Thymus (tissue), 14 donors: ENCODE results near the gene SCYGR4. TPM values are rescaled to one million over a fixed set of nuclear protein-coding genes. Genes with fewer than 3 reads are reported as not detected.

ENCODE experiments used
- DNase-seq, 9 donors: peaks; one replicate each; pipeline ENCODE4 v3.0.0-alpha.2; 2013; ENCODE audit warnings: low spot score in 9 of 9, low read depth in 6 of 9, missing footprints in 1 of 9
- H3K27ac ChIP-seq, 2 donors: one replicate each; pipeline ENCODE4 v1.5.1; 2013; ENCODE audit warnings: control low read depth in 1 of 2, low read depth in 1 of 2, low read length in 1 of 2, mild to moderate bottlenecking in 1 of 2, moderate library complexity in 1 of 2
- H3K27me3 ChIP-seq, 2 donors: one replicate each; pipeline ENCODE4 v1.5.1; 2013; ENCODE audit warnings: low read length in 1 of 2; ENCODE audit not compliant: control insufficient read depth in 2 of 2, insufficient read depth in 1 of 2
- H3K36me3 ChIP-seq, 2 donors: one replicate each; pipeline ENCODE4 v1.5.1; 2013; ENCODE audit warnings: low read length in 1 of 2, mild to moderate bottlenecking in 1 of 2, moderate library complexity in 1 of 2; ENCODE audit not compliant: control insufficient read depth in 2 of 2, insufficient read depth in 2 of 2
- H3K4me1 ChIP-seq, 2 donors: one replicate each; pipeline ENCODE4 v1.5.1; 2013; ENCODE audit warnings: low read length in 2 of 2; ENCODE audit not compliant: control insufficient read depth in 2 of 2, insufficient read depth in 2 of 2
- H3K4me3 ChIP-seq, 2 donors: one replicate each; pipeline ENCODE4 v1.5.1; 2013; ENCODE audit warnings: low read length in 2 of 2, control low read depth in 1 of 2, mild to moderate bottlenecking in 1 of 2
- H3K9me3 ChIP-seq, 2 donors: one replicate each; pipeline ENCODE4 v1.5.1; 2013; ENCODE audit warnings: low read length in 1 of 2, mild to moderate bottlenecking in 1 of 2; ENCODE audit not compliant: control insufficient read depth in 2 of 2, insufficient read depth in 1 of 2
- WGBS: extraction: QIAGEN DNeasy Blood & Tissue Kit; methylation state at CpG from one replicate; pipeline ENCODE4 v1.1.7; 2013; 5-methylcytosine and 5-hydroxymethylcytosine counted together
- long read RNA-seq, 10 donors: transcript quantifications; one replicate each; lab custom pipeline, GENCODE V29; 2026
- polyA plus RNA-seq: library from polyadenylated mRNA; stranded (reverse); fragments of 200-250 nt; gene quantifications from one replicate; pipeline ENCODE4 v1.2.3, GENCODE V29; 2013
- total RNA-seq: library from RNA; stranded (reverse); fragments of 120-200 nt; gene quantifications from one replicate; pipeline ENCODE4 v1.2.4, GENCODE V29; 2013
- donor health status: healthy.

Gene SCYGR4
- total RNA-seq (not detected), polyA plus RNA-seq (not detected)
- long read RNA-seq, donor 1, result 0 reads
- long read RNA-seq, donor 2, result 0 reads
- long read RNA-seq, donor 3, result 0 reads
- long read RNA-seq, donor 4, result 0 reads
- long read RNA-seq, donor 5, result 0 reads
- long read RNA-seq, donor 6, result 0 reads
- long read RNA-seq, donor 7, result 0 reads
- long read RNA-seq, donor 8, result 0 reads
- long read RNA-seq, donor 9, result 0 reads
- long read RNA-seq, donor 10, result 0 reads

- Histone ChIP-seq H3K36me3 (no peaks in the 10 kb centered on the region), H3K4me1 (no peaks in the 10 kb centered on the region), H3K4me3 (no peak within 1 kb of the TSS), H3K27ac (no peak within 1 kb of the TSS), H3K27me3 (no peaks in the 10 kb centered on the region), H3K9me3 (no peaks in the 10 kb centered on the region)
- 92% methylated on average over 20 of the region's 20 CpGs for WGBS
- no peak for DNase-seq
Measured at GRCh38 chr2:227617316-227618230, at the start of gene SCYGR4. SCYGR4 (plus strand) TSS chr2:227617498; CDS start chr2:227617498, 0 bp downstream.

GRCh38 chr2:227568852-227569169, 48.5 kb upstream of the SCYGR4 start:
- no peaks in the 10 kb centered on the region for H3K4me1 ChIP-seq
- no peaks in the 10 kb centered on the region for H3K36me3 ChIP-seq
- no peak for DNase-seq
- H3K9me3 ChIP-seq, result no peaks in the 10 kb centered on the region
- no peaks in the 10 kb centered on the region for H3K27me3 ChIP-seq
- WGBS, result 96% methylated on average over 2 of the region's 2 CpGs
- no peak overlapping the region for H3K27ac ChIP-seq
- H3K4me3 ChIP-seq, result no peak overlapping the region

- Histone ChIP-seq H3K27ac (no peak overlapping the region), H3K36me3 (no peaks in the 10 kb centered on the region), H3K9me3 (no peaks in the 10 kb centered on the region), H3K4me1 (no peaks in the 10 kb centered on the region), H3K4me3 (no peak overlapping the region), H3K27me3 (no peaks in the 10 kb centered on the region)
- DNase-seq, result no peak
- WGBS, result 70% methylated on average over 1 of the region's 1 CpG
Measured at GRCh38 chr2:227570615-227571014, 46.7 kb upstream of the SCYGR4 start.

GRCh38 chr2:227576110-227576509, 41.2 kb upstream of the SCYGR4 start:
- no peaks in the 10 kb centered on the region for H3K27me3 ChIP-seq
- no peaks in the 10 kb centered on the region for H3K36me3 ChIP-seq
- H3K9me3 ChIP-seq, result no peaks in the 10 kb centered on the region
- no peaks in the 10 kb centered on the region for H3K4me1 ChIP-seq
- H3K4me3 ChIP-seq, result no peak overlapping the region
- H3K27ac ChIP-seq, result no peak overlapping the region
- DNase-seq, result no peak

- Histone ChIP-seq H3K27me3 (no peaks in the 10 kb centered on the region), H3K36me3 (no peaks in the 10 kb centered on the region), H3K4me3 (no peak overlapping the region), H3K9me3 (no peaks in the 10 kb centered on the region), H3K27ac (no peak overlapping the region), H3K4me1 (no peaks in the 10 kb centered on the region)
- WGBS, result 92% methylated on average over 2 of the region's 2 CpGs
- no peak for DNase-seq
Measured at GRCh38 chr2:227576812-227577211, 40.5 kb upstream of the SCYGR4 start.

GRCh38 chr2:227577555-227577954, 39.7 kb upstream of the SCYGR4 start:
- Histone ChIP-seq H3K4me1 (no peaks in the 10 kb centered on the region), H3K36me3 (no peaks in the 10 kb centered on the region), H3K9me3 (no peaks in the 10 kb centered on the region), H3K4me3 (no peak overlapping the region), H3K27me3 (no peaks in the 10 kb centered on the region), H3K27ac (no peak overlapping the region)
- no peak for DNase-seq
- 88% methylated on average over 2 of the region's 2 CpGs for WGBS

- 93% methylated on average over 2 of the region's 2 CpGs for WGBS
- Histone ChIP-seq H3K9me3 (no peaks in the 10 kb centered on the region), H3K4me1 (no peaks in the 10 kb centered on the region), H3K27ac (no peak overlapping the region), H3K36me3 (no peaks in the 10 kb centered on the region), H3K27me3 (no peaks in the 10 kb centered on the region), H3K4me3 (no peak overlapping the region)
- DNase-seq, result no peak
Measured at GRCh38 chr2:227578642-227579041, 38.7 kb upstream of the SCYGR4 start.

GRCh38 chr2:227579791-227580190, 37.5 kb upstream of the SCYGR4 start:
- Histone ChIP-seq H3K4me3 (no peak overlapping the region), H3K36me3 (no peaks in the 10 kb centered on the region), H3K27me3 (no peaks in the 10 kb centered on the region), H3K4me1 (no peaks in the 10 kb centered on the region), H3K27ac (no peak overlapping the region), H3K9me3 (no peaks in the 10 kb centered on the region)
- no peak for DNase-seq
- 45% methylated on average over 1 of the region's 1 CpG for WGBS

- Histone ChIP-seq H3K27me3 (no peaks in the 10 kb centered on the region), H3K4me3 (no peak overlapping the region), H3K9me3 (no peaks in the 10 kb centered on the region), H3K4me1 (no peaks in the 10 kb centered on the region), H3K27ac (no peak overlapping the region), H3K36me3 (no peaks in the 10 kb centered on the region)
- no peak for DNase-seq
Measured at GRCh38 chr2:227582369-227582768, 34.9 kb upstream of the SCYGR4 start.
